K562 treated with DMSO at 1 percent for 4 hours (cell line): ENCODE results near the gene CPM. TPM values are rescaled to one million over a fixed set of nuclear protein-coding genes. Genes with fewer than 3 reads are reported as not detected.

Experiments
- total RNA-seq: library from RNA; unstranded; fragments of 300-600 nt; gene quantifications from 2 replicates; pipeline ENCODE4 v1.2.3, GENCODE V29; 2022; ENCODE audit not compliant: insufficient read depth

Gene CPM
- not detected in 2 replicates for total RNA-seq

GRCh38 chr12:68932961-68933893, at the start of gene CPM:
Gene CPM, minus strand, starts transcription at chr12:68933171. Its CDS starts 334 bp downstream, at chr12:68932837.

GRCh38 chr12:68807576-68808387, 125.2 kb downstream of the CPM start, which contains the start of gene MDM2:
Gene MDM2, plus strand, starts transcription at chr12:68808177. Its CDS starts 301 bp downstream, at chr12:68808478.

Other genes starting within 250 kb of the CPM start
- gene NUP107, start 246.2 kb downstream of the CPM start, total RNA-seq, result 49.8 and 67.1 TPM in 2 replicates
- gene SLC35E3, start 187.0 kb downstream of the CPM start, total RNA-seq, result 1.3 and 5.4 TPM in 2 replicates
- 17.6 and 23.7 TPM in 2 replicates for gene MDM2, start 125.0 kb downstream of the CPM start, total RNA-seq